ENCODE results near the gene PIBF1.
A peak's percentile ranks its signal among the peaks of the same experiment; 100 is the strongest.

PIBF1 gene

DNA sequence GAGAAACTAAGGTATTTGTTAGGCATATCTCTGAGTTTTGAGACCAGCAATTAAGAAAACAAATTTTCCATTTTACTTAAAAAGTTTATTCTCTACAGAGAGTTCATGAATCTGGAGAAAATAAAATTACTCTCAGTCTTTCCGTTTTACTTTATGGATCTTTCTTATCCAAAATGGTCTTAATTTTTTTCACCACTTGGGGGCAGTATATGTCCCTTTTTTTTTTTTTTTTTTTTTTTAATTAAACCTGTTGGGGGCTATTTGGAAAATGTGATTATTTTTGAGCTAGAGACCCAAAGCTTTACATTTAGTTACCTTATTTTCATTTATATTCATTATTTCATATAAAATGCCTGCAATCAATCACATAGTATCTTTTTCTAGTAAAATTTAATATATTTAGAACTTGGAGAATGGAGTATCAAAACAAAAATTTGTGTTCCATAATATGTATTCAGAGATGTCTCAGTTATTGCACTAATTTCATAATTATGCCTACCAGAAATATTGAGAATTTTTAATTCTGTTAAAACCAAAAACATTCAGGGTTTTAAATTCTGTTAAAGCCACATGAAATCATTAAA, 27.1 kb downstream of the PIBF1 start:
- no peak overlapping the region for H3K9ac ChIP-seq
- no peaks in the 10 kb centered on the region for H3K27me3 ChIP-seq (ENCODE audit: insufficient read depth, low read depth)
- H3K79me2 ChIP-seq (ENCODE audit: insufficient read depth, low read depth): no peaks in the 10 kb centered on the region
- no peak overlapping the region for H3K4me3 ChIP-seq (IDR thresholded peaks at IDR 0.05; ENCODE audit: insufficient read depth, low read depth, low read length)
- H3K36me3 ChIP-seq (ENCODE audit: insufficient read depth): no peaks in the 10 kb centered on the region
- no peak overlapping the region for H2AFZ ChIP-seq (ENCODE audit: low read depth)
- H4K20me1 ChIP-seq (ENCODE audit: insufficient read depth): no peaks in the 10 kb centered on the region
- no peaks in the 10 kb centered on the region for H3K4me1 ChIP-seq (ENCODE audit: low read depth, poor library complexity, severe bottlenecking)
- H3K4me2 ChIP-seq: no peak overlapping the region
- TF ChIP-seq, protein P1, sequence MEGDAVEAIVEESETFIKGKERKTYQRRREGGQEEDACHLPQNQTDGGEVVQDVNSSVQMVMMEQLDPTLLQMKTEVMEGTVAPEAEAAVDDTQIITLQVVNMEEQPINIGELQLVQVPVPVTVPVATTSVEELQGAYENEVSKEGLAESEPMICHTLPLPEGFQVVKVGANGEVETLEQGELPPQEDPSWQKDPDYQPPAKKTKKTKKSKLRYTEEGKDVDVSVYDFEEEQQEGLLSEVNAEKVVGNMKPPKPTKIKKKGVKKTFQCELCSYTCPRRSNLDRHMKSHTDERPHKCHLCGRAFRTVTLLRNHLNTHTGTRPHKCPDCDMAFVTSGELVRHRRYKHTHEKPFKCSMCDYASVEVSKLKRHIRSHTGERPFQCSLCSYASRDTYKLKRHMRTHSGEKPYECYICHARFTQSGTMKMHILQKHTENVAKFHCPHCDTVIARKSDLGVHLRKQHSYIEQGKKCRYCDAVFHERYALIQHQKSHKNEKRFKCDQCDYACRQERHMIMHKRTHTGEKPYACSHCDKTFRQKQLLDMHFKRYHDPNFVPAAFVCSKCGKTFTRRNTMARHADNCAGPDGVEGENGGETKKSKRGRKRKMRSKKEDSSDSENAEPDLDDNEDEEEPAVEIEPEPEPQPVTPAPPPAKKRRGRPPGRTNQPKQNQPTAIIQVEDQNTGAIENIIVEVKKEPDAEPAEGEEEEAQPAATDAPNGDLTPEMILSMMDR (conservative IDR thresholded peaks at IDR 0.05; ENCODE audit: low read depth, low read length): peak; percentile 64; the same call in 1 of the 2 replicates
- no peak overlapping the region for H3K27ac ChIP-seq

DNA sequence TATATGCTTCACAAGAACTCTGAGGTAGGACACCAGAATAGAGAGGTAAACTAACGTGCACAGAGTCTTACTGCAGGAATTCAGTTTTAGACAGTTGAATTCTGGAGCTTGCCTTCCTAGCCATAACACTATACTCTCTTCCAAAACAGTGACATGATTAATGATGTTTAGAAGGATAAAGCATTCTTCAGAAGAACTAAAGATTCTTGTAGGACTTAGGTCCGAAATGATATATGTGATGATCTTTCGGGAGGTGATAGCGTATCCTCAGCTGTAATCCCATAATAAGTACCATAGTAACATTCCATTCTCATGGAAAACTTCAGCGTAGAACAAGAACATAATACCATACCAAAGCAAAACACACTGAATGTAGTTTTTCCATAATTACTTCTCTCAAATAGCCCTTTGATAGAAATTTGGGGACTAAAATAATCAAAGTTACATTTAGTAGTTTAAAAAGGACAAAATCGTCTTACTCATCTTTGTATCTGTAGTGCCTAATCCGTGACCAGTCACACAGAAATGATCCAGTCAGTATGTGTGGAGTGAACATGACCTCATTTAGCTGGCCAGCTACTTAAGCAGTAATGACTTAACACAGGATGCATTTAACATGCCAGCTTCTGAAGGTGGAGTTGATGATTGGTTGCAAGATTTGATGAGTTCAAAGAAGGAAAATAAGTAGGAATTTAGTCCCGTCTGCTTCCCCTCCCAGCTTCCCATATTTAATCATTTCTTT, 38.4 kb downstream of the PIBF1 start:
- Histone ChIP-seq H3K9ac (no peak overlapping the region), H3K4me3 (IDR thresholded peaks at IDR 0.05; ENCODE audit: insufficient read depth, low read depth, low read length) (no peak overlapping the region), H3K27ac (no peak overlapping the region), H2AFZ (ENCODE audit: low read depth) (no peak overlapping the region), H3K4me1 (ENCODE audit: low read depth, poor library complexity, severe bottlenecking) (no peaks in the 10 kb centered on the region), H3K27me3 (ENCODE audit: insufficient read depth, low read depth) (no peaks in the 10 kb centered on the region), H3K36me3 (ENCODE audit: insufficient read depth) (no peaks in the 10 kb centered on the region), H4K20me1 (ENCODE audit: insufficient read depth) (no peaks in the 10 kb centered on the region), H3K79me2 (ENCODE audit: insufficient read depth, low read depth) (no peaks in the 10 kb centered on the region), H3K4me2 (no peak overlapping the region)
- TF ChIP-seq, protein P1 (conservative IDR thresholded peaks at IDR 0.05; ENCODE audit: low read depth, low read length): no peak

DNA sequence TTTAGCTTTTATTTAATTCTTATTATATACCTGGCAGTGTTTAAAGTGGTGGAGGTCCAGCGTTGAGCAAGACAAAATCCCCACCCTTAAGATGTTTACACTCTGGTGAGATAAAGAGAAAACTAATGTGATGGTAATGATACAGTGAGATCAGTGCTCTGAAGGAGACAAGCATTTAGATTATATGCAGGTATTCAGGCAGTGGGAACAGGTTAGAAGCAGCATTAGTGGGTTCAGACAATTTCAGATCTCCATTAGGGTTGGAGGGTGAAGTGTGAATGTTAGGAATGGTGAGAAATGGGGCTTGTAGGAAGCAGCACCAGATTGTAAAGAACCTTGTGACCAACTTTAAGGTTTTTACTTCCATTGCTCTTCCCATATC, 39.0 kb downstream of the PIBF1 start:
- no peaks in the 10 kb centered on the region for H3K27me3 ChIP-seq (ENCODE audit: insufficient read depth, low read depth)
- TF ChIP-seq, protein P1 (conservative IDR thresholded peaks at IDR 0.05; ENCODE audit: low read depth, low read length): no peak
- H3K4me1 ChIP-seq (ENCODE audit: low read depth, poor library complexity, severe bottlenecking): no peaks in the 10 kb centered on the region
- H4K20me1 ChIP-seq (ENCODE audit: insufficient read depth): no peaks in the 10 kb centered on the region
- no peak overlapping the region for H2AFZ ChIP-seq (ENCODE audit: low read depth)
- no peak overlapping the region for H3K27ac ChIP-seq
- no peak overlapping the region for H3K4me2 ChIP-seq
- H3K79me2 ChIP-seq (ENCODE audit: insufficient read depth, low read depth): no peaks in the 10 kb centered on the region
- H3K9ac ChIP-seq: no peak overlapping the region
- H3K4me3 ChIP-seq (IDR thresholded peaks at IDR 0.05; ENCODE audit: insufficient read depth, low read depth, low read length): no peak overlapping the region
- no peaks in the 10 kb centered on the region for H3K36me3 ChIP-seq (ENCODE audit: insufficient read depth)

DNA sequence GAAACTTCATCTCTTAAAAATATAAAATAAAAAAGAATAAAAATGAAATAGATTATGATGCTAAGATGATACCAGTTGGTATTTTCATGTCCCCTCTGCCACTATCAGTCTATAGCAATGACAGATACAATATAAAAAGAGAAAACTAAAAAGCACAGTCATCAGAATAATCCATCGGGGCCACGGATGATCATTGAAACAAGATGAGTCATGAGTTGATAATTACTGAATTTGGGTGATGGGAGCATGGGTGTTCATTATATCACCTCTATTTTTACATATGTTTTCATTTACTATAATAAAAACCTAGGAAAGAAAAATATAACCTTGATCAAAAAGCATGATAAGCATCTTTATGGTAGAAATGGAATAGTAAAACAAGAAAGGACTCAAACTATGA, 41.1 kb downstream of the PIBF1 start:
- no peaks in the 10 kb centered on the region for H3K79me2 ChIP-seq (ENCODE audit: insufficient read depth, low read depth)
- H3K4me3 ChIP-seq (IDR thresholded peaks at IDR 0.05; ENCODE audit: insufficient read depth, low read depth, low read length): no peak overlapping the region
- no peak overlapping the region for H3K4me2 ChIP-seq
- no peaks in the 10 kb centered on the region for H3K4me1 ChIP-seq (ENCODE audit: low read depth, poor library complexity, severe bottlenecking)
- H3K27ac ChIP-seq: no peak overlapping the region
- H3K36me3 ChIP-seq (ENCODE audit: insufficient read depth): no peaks in the 10 kb centered on the region
- no peak overlapping the region for H2AFZ ChIP-seq (ENCODE audit: low read depth)
- TF ChIP-seq, protein P1 (conservative IDR thresholded peaks at IDR 0.05; ENCODE audit: low read depth, low read length): no peak
- H3K27me3 ChIP-seq (ENCODE audit: insufficient read depth, low read depth): no peaks in the 10 kb centered on the region
- H4K20me1 ChIP-seq (ENCODE audit: insufficient read depth): no peaks in the 10 kb centered on the region
- no peak overlapping the region for H3K9ac ChIP-seq

Measured in KMS-11 (cell line).